WTC11 (cell line): Measurements from ENCODE around the gene ACACA.

ENCODE experiments used
- ATF1 ChIP-seq: sonication (generic); formaldehyde crosslinking; IDR thresholded peaks from 2 replicates; pipeline ENCODE4 v1.8.1; 2023; ENCODE audit warnings: mild to moderate bottlenecking, moderate library complexity, missing genetic modification reagents
- ELF4 ChIP-seq: sonication (generic); formaldehyde crosslinking; IDR thresholded peaks from 2 replicates; pipeline ENCODE4 v1.8.1; 2022; ENCODE audit warnings: low read depth, mild to moderate bottlenecking, moderate library complexity, missing genetic modification reagents
- FOXK1 ChIP-seq: sonication (generic); formaldehyde crosslinking; IDR thresholded peaks from 2 replicates; pipeline ENCODE4 v1.8.0; 2022; ENCODE audit warnings: mild to moderate bottlenecking, moderate library complexity, missing genetic modification reagents
- ZNF317 ChIP-seq: sonication (generic); formaldehyde crosslinking; IDR thresholded peaks from 2 replicates; pipeline ENCODE4 v1.8.1; 2023; ENCODE audit warnings: low read depth, mild to moderate bottlenecking, moderate library complexity, missing genetic modification reagents, borderline replicate concordance
- TF ChIP-seq, protein P1 (sequence below): fragments of 200-600 bp; IDR thresholded peaks from 2 replicates; pipeline ENCODE4 v1.8.0; 2022; ENCODE audit warnings: antibody characterized with exemption
- TF ChIP-seq, protein P2 (sequence below): sonication (generic); formaldehyde crosslinking; IDR thresholded peaks from 2 replicates; pipeline ENCODE4 v1.8.0; 2022; ENCODE audit warnings: mild to moderate bottlenecking, missing genetic modification reagents

DNA sequence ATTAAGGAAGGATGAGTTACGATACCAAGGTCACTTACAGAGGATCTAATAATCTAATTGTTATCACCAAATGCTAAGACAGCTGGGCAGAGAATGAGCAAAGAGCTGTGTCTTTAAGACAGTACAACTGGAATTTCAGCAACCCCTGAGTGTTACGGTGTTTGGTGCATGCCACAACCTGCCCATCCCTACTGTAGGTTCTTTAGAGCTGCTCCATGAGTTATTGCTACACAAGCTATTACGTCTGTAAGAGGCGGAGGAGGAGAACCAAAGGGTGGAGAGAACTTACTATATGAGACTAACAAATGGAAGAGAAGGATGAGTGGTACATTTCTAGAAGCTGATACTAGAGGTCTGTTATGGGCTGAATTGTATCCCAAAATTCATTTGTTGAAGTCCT, 45.1 kb downstream of the ACACA start:
- TF ChIP-seq, protein P1, sequence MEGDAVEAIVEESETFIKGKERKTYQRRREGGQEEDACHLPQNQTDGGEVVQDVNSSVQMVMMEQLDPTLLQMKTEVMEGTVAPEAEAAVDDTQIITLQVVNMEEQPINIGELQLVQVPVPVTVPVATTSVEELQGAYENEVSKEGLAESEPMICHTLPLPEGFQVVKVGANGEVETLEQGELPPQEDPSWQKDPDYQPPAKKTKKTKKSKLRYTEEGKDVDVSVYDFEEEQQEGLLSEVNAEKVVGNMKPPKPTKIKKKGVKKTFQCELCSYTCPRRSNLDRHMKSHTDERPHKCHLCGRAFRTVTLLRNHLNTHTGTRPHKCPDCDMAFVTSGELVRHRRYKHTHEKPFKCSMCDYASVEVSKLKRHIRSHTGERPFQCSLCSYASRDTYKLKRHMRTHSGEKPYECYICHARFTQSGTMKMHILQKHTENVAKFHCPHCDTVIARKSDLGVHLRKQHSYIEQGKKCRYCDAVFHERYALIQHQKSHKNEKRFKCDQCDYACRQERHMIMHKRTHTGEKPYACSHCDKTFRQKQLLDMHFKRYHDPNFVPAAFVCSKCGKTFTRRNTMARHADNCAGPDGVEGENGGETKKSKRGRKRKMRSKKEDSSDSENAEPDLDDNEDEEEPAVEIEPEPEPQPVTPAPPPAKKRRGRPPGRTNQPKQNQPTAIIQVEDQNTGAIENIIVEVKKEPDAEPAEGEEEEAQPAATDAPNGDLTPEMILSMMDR, result no peak
- TF ChIP-seq, protein P2, sequence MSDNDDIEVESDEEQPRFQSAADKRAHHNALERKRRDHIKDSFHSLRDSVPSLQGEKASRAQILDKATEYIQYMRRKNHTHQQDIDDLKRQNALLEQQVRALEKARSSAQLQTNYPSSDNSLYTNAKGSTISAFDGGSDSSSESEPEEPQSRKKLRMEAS, result no peak
- no peak for TF ChIP-seq ZNF317
- TF ChIP-seq ATF1, result no peak
- TF ChIP-seq ELF4 (CRISPR knock-in tag), result no peak
- TF ChIP-seq FOXK1, result no peak
